Retina (tissue), 1 donor: ENCODE results near the gene NDUFB1.

Experiments
- DNase-seq: peaks from one replicate; pipeline ENCODE4 v3.0.0-alpha.2; 2016

Gene NDUFB1

DNA sequence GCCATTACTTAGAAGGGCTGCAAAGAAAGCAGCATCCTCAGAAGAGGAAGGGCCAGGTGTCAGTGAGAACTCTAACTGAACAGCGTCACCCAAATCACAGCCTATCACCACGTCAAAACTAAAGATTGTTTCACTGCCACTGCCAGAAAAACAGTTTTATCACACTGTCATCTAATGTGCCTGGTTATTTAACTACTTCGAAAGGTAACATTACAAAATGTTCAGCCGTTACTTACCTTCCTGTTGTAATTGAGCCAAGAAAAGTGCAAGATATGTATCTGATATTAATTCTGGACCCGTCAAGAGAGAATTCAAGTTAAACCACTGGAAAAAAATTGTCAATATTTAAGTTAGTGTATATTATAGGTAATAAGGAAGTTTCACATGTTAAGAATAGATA is 33.0 kb downstream of the NDUFB1 start:
- no peak for DNase-seq

- DNase-seq = no peak
These were observed 47.0 kb downstream of the NDUFB1 start for GRCh38 chr14:92074555-92074954.
